ENCODE results near the gene JADE2.

Gene JADE2

GRCh38 chr5:134527156-134527960 lies 1.9 kb downstream of the JADE2 start (continued):
- TF ChIP-seq GFI1B (tag by site-specific recombination; IDR thresholded peaks at IDR 0.05) = no peak
- TF ChIP-seq ZNF148 (tag by site-specific recombination; IDR thresholded peaks at IDR 0.05; ENCODE audit: borderline replicate concordance) = no peak
- TF ChIP-seq SP7 (tag by site-specific recombination; IDR thresholded peaks at IDR 0.05) = peak; percentile 61
- peak; percentile 81 for TF ChIP-seq ZSCAN30 (tag by site-specific recombination; IDR thresholded peaks at IDR 0.05)

- no peaks in the 10 kb centered on the region for H3K36me3 ChIP-seq (ENCODE audit: control insufficient read depth in 2 of 2, insufficient read depth in 1 of 2, low read length in 2 of 2)
- H3K27ac ChIP-seq (ENCODE audit: extremely low read depth, low read depth, low read length) = peak overlapping the region; percentile 65; the same call in 1 of the 2 replicates
- no peaks in the 10 kb centered on the region for H3K9me3 ChIP-seq (ENCODE audit: control insufficient read depth, insufficient read depth, low read depth, low read length)
- POLR2A ChIA-PET = interaction anchor here (0.7 to 5.6 kb wide), 5 partner anchors 17 to 161 kb away, joined by 3 to 39 read pairs (median 8); partner anchors contain the start of genes CDKL3 and CDKN2AIPNL
- TF ChIP-seq ZFP37 (tag by site-specific recombination; IDR thresholded peaks at IDR 0.05) = no peak
- TF ChIP-seq ZNF202 (tag by site-specific recombination; IDR thresholded peaks at IDR 0.05; ENCODE audit: borderline replicate concordance) = no peak
- peak; percentile 44 for TF ChIP-seq PRDM10 (tag by site-specific recombination; IDR thresholded peaks at IDR 0.05)
- peak; percentile 71 for TF ChIP-seq ZBTB48 (tag by site-specific recombination; IDR thresholded peaks at IDR 0.05)
- no peak for TF ChIP-seq TCF7L2 (IDR thresholded peaks at IDR 0.05; ENCODE audit: borderline replicate concordance, low read depth, low read length)
- no peak for TF ChIP-seq ZNF366 (tag by site-specific recombination; conservative IDR thresholded peaks at IDR 0.05)
- TF ChIP-seq ZNF148 (tag by site-specific recombination; IDR thresholded peaks at IDR 0.05; ENCODE audit: borderline replicate concordance) = no peak
- TF ChIP-seq ZNF514 (tag by site-specific recombination; IDR thresholded peaks at IDR 0.05) = no peak
- no peak for TF ChIP-seq ZNF843 (tag by site-specific recombination; IDR thresholded peaks at IDR 0.05)
- no peak for TF ChIP-seq GLIS1 (tag by site-specific recombination; IDR thresholded peaks at IDR 0.05)
- TF ChIP-seq ZNF10 (tag by site-specific recombination; IDR thresholded peaks at IDR 0.05) = no peak
- TF ChIP-seq YY2 (tag by site-specific recombination; IDR thresholded peaks at IDR 0.05) = no peak
- no peak for TF ChIP-seq ZNF350 (tag by site-specific recombination; IDR thresholded peaks at IDR 0.05)
- TF ChIP-seq ZNF521 (tag by site-specific recombination; IDR thresholded peaks at IDR 0.05) = no peak
- no peak for TF ChIP-seq ZBTB8A (tag by site-specific recombination; IDR thresholded peaks at IDR 0.05)
- CTCF ChIA-PET = interaction anchor here (0.6 to 2.6 kb wide), 22 partner anchors 9 to 565 kb away, joined by 3 to 17 read pairs (median 4); partner anchors contain the start of gene CDKN2AIPNL
- H3K4me1 ChIP-seq (ENCODE audit: control insufficient read depth, insufficient read depth, low read length) = peaks cover 4% of the 10 kb centered on the region
- peak overlapping the region; percentile 69 for H3K4me3 ChIP-seq (ENCODE audit: low read depth, low read length)
These were observed 2.5 kb downstream of the JADE2 start for GRCh38 chr5:134527961-134528424.
